GM21390 (cell line): ENCODE results near the gene NPAS2.

Experiments used
- ATAC-seq: cut with Tn5 transposase; IDR thresholded peaks from one replicate; pipeline ENCODE4 v1.9.1; 2021; ENCODE audit not compliant: unreplicated experiment

NPAS2 gene

GRCh38 chr2:100882645-100883613 lies 63.0 kb downstream of the NPAS2 start:
- ATAC-seq, result no peak

GRCh38 chr2:100884145-100884621 lies 64.2 kb downstream of the NPAS2 start:
- ATAC-seq, result no peak

- ATAC-seq, result no peak
Measured at GRCh38 chr2:100886085-100886484, 66.1 kb downstream of the NPAS2 start.

- no peak for ATAC-seq
Measured at GRCh38 chr2:100887039-100887578, 67.2 kb downstream of the NPAS2 start.

- ATAC-seq, result no peak
Measured at GRCh38 chr2:100887713-100888495, 68.0 kb downstream of the NPAS2 start.

- ATAC-seq, result no peak
Measured at GRCh38 chr2:100888601-100889000, 68.7 kb downstream of the NPAS2 start.

GRCh38 chr2:100889286-100889685 lies 69.3 kb downstream of the NPAS2 start:
- ATAC-seq, result no peak

- no peak for ATAC-seq
Measured at GRCh38 chr2:100891906-100892642, 72.1 kb downstream of the NPAS2 start.

GRCh38 chr2:100893392-100894104 lies 73.6 kb downstream of the NPAS2 start:
- ATAC-seq, result no peak

GRCh38 chr2:100894105-100894795 lies 74.3 kb downstream of the NPAS2 start:
- no peak for ATAC-seq

GRCh38 chr2:100894796-100895156 lies 74.8 kb downstream of the NPAS2 start:
- ATAC-seq, result no peak

GRCh38 chr2:100895402-100895801 lies 75.5 kb downstream of the NPAS2 start:
- no peak for ATAC-seq

- no peak for ATAC-seq
Measured at GRCh38 chr2:100895934-100896685, 76.2 kb downstream of the NPAS2 start.

- ATAC-seq, result no peak
Measured at GRCh38 chr2:100898035-100898665, 78.2 kb downstream of the NPAS2 start.

GRCh38 chr2:100900156-100900795 lies 80.3 kb downstream of the NPAS2 start:
- ATAC-seq, result no peak

- ATAC-seq, result no peak
Measured at GRCh38 chr2:100902817-100903405, 83.0 kb downstream of the NPAS2 start.

- ATAC-seq, result no peak
Measured at GRCh38 chr2:100903534-100904258, 83.8 kb downstream of the NPAS2 start.
